ENCODE results near the gene MEIOC.
A peak's percentile ranks its signal among the peaks of the same experiment; 100 is the strongest.
"Not testable (repeated sequence)": the region's sequence is repeated elsewhere in the genome, so short reads cannot be mapped to it uniquely, and the experiment has no call there.

Gene MEIOC

DNA sequence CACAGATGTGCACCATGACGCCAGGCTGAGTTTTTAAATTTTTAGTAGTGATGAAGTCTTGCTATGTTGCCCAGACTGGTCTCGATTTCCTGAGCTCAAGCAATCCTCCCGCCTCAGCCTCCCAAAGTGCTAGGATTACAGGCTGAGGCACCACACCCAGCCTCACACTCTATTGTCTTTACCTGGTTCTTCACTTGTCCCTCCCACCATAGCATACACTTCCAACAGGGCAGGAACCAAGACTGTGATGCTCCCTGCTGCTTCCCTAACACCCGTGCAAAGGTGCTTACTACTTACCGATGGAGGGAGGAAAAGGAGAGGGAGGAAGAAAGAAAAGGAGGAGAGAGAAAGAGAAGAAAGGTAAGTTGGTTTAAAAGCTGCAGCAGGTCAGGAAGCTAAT lies 41.4 kb upstream of the MEIOC start:
- H3K4me3 ChIP-seq (ENCODE audit: low read length): no peak overlapping the region
- TF ChIP-seq, protein P1, sequence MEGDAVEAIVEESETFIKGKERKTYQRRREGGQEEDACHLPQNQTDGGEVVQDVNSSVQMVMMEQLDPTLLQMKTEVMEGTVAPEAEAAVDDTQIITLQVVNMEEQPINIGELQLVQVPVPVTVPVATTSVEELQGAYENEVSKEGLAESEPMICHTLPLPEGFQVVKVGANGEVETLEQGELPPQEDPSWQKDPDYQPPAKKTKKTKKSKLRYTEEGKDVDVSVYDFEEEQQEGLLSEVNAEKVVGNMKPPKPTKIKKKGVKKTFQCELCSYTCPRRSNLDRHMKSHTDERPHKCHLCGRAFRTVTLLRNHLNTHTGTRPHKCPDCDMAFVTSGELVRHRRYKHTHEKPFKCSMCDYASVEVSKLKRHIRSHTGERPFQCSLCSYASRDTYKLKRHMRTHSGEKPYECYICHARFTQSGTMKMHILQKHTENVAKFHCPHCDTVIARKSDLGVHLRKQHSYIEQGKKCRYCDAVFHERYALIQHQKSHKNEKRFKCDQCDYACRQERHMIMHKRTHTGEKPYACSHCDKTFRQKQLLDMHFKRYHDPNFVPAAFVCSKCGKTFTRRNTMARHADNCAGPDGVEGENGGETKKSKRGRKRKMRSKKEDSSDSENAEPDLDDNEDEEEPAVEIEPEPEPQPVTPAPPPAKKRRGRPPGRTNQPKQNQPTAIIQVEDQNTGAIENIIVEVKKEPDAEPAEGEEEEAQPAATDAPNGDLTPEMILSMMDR (conservative IDR thresholded peaks at IDR 0.05; ENCODE audit: low read depth, low read length): no peak
- DNase-seq (ENCODE audit: low read depth): no peak

DNA sequence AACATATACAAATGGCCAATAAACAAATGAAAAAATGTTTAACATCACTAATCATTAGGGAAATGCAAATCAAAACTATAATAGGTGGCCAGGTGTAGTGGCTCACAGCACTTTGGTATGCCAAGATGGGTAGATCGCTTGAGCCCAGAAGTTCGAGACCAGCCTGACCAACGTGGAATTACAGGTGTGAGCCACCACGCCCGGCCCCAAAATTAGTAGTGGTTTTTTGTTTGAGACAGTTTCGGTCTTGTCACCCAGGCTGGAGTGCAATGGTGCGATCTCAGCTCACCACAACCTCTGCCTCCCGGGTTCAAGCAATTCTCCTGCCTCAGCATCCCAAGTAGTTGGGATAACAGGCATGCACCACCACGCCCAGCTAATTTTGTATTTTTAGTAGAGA lies 37.6 kb upstream of the MEIOC start:
- not testable (repeated sequence) for H3K4me3 ChIP-seq (ENCODE audit: low read length); DNase-seq (ENCODE audit: low read depth)

DNA sequence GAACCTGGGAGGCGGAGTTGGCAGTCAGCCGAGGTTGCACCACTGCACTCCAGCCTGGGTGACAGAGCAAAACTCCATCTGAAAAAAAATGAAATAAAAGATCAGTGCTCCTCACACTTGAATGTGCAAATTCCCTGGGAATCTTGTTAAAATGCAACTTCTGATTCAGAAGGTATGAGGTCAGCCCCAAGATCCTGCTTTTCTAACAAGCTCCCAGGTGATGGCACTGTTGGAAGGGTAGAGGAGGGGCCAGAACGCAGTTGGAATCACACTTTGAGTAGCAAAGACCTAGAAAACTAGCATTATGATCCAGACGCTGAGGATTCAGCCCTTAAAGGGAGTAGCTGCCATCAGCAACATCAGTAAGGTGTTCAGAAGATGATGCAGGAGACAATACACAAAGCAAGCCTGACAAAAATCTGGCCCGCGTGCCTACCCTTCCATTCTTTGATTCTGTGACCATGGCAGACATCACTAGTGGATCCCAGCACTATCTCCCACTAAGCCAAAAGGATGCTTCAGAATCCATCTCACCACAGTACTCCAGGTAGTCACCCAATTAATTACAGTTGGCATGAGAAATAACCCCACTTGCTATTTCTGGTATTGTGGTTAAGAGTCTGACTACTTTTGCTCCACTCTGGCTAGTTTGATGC lies 33.1 kb upstream of the MEIOC start:
- TF ChIP-seq, protein P1 (conservative IDR thresholded peaks at IDR 0.05; ENCODE audit: low read depth, low read length): peak; percentile 29
- H3K4me3 ChIP-seq (ENCODE audit: low read length): no peak overlapping the region
- DNase-seq (ENCODE audit: low read depth): no peak

DNA sequence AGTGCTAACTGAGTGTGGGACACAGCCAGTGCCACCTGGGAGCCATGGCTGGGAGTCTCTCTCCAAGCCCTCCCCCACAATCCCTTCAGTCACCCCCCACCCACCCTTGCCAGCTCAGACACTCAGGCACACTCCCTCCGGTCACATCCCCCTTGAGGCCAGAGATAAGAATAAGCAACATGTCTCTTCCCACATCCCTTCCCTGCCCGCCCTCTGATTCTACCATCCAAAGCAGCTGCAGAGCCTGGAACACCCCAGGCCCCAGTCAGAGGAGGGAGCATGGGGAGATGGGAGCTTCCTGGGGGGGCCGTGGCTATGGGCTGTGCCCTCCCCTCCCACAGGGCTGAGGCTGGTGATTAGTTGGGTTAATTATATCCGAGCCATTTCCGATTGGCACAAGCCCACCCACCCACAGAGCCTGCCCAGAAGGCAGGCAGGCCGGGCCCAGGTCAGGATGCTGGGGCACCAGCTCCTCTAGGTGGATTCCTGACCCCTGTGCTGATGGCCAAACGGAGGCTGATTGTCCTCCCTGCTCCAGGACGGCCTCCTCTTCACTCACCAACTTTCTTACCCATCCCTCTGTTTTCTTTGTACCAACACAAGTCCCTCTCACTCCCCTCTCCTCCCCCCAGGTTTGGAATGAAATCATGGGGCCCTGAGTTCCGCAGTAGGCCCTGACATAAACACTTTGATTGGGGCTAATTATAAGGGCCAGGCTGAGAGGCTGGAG lies 28.6 kb upstream of the MEIOC start:
- TF ChIP-seq, protein P1 (conservative IDR thresholded peaks at IDR 0.05; ENCODE audit: low read depth, low read length): no peak
- no peak for DNase-seq (ENCODE audit: low read depth)
- no peak overlapping the region for H3K4me3 ChIP-seq (ENCODE audit: low read length)

DNA sequence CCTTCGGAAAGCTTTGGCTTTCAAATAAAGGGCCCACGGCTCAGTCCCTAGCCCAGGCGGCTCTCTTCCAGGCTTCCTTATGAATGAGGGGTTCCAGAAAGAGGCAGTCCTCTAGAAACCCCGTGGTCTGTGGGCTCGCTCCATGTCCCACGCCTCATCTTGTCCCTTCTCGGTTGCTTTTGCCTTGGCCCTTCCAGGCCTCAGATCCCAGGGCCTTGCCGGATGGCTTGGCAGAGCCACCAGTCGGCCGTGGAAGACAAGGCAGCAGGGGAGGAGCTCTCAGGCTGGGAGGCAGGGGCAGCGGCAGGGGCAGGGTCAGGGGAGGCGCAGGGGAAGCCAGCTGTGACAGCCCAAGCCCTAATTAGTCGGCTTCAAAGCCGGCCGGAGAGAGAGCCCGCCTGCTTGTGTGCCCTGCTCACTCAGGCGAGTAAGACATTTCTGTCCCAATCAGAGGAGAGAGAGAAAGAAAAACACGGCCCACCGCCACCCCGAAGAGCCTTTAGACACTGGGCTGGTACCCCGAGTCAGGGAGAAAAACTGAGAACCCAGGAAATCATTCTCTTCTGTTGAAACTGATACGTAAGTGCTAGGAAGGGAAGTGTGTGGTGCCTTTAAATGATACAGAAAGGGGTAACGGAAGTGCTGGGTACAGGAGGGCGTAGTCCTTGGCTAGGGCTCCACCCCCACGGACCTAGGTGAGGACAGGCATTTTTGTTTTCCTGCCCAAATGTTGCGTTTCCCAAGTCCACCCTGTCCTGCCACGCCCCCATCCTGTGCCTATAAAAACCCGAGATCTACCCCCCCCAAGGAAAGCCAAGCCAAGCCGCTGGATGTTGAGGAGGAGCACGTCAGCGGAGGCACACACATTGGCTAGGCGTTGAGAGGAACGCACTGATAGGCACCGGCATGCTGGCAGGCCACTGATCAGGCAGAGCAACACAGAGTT lies 27.8 kb upstream of the MEIOC start:
- no peak overlapping the region for H3K4me3 ChIP-seq (ENCODE audit: low read length)
- peak; percentile 38 for DNase-seq (ENCODE audit: low read depth)
- TF ChIP-seq, protein P1 (conservative IDR thresholded peaks at IDR 0.05; ENCODE audit: low read depth, low read length): peak; percentile 30

DNA sequence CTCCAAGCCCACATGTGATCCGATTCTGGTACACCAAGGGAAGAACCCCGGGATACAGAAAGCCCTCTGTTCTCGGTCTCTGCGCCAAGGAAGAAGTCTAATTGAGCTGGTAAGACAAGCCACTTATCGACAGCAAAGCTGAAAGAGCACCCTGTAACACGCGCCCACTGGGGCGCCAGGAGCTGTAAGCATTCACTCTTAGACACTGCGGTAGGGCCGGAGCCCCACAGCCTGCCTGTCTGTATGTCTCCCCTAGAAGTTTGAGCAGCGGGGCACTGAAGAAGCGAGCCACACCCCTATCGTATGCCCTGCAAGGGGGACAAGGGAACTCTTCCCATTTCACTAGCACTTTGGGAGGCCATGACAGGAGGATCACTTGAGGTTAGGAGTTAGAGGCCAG lies 27.0 kb upstream of the MEIOC start:
- DNase-seq (ENCODE audit: low read depth): no peak
- H3K4me3 ChIP-seq (ENCODE audit: low read length): no peak overlapping the region
- TF ChIP-seq, protein P1 (conservative IDR thresholded peaks at IDR 0.05; ENCODE audit: low read depth, low read length): no peak

DNA sequence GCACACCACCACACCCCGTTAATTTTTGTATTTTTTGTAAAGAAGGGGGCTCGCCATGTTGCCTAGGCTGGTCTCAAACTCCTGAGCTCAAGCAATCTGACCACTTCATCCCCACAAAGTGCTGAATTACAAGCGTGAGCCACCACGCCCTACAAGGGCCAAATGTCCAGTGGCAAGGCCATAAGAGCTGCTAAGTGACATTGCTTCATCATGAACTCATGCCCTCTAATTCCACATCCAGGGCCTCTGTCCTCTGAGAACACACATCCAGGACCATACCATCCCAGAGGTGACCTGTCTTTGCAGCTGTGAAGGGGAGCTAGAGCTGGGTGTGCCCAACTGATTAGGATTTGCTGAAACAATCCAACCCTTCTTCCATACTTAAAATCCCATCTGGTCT lies 25.6 kb upstream of the MEIOC start:
- DNase-seq (ENCODE audit: low read depth): no peak
- H3K4me3 ChIP-seq (ENCODE audit: low read length): no peak overlapping the region
- TF ChIP-seq, protein P1 (conservative IDR thresholded peaks at IDR 0.05; ENCODE audit: low read depth, low read length): no peak
